GM12872 (cell line): ENCODE data around the gene SLC36A2.

Experiments
- CTCF ChIP-seq: IDR thresholded peaks from 3 replicates; pipeline ENCODE4 v1.5.1; 2011; ENCODE audit warnings: low read depth, mild to moderate bottlenecking, low read length, moderate library complexity; ENCODE audit not compliant: insufficient read depth

Gene SLC36A2

DNA sequence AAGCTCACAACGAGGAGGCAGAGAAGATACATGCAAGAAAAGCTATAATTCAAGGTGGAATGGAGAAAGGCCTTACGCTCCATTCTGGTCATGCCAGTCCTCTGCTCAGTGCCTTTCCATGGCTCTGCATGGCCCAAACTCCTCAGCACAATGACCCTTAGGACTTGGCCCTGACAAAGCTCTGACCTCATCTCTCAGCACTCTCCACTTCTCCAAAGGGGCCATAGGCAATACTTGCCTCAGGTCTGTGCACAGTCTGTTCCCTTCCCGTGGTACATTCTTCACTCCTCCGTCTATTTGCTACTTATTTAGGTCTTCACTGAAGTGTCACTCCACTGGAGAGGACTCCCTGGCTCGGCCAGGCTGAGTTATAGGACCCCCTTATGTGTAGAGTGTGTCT lies 68.5 kb downstream of the SLC36A2 start:
- no peak for TF ChIP-seq CTCF

DNA sequence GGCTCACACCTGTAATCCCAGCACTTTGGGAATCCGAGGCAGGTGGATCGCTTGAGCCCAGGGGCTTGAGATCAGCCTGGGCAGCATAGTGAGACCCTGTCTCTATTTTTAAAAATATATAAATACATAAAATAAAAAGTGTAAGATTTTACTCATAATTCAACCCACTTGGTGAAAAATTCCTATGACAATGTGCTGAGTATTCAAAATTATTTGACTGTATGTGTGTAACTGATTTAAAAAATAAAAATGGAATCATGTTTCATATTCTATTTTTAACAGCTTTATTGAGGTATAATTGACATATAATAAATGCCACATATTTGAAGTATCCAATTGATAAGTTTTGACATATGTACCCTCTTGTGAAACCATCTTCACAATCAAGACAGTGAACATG lies 71.6 kb downstream of the SLC36A2 start:
- TF ChIP-seq CTCF, result no peak

GRCh38 chr5:151274666-151275065 lies 72.7 kb downstream of the SLC36A2 start:
- TF ChIP-seq CTCF, result no peak

GRCh38 chr5:151271336-151271735 lies 76.0 kb downstream of the SLC36A2 start:
- TF ChIP-seq CTCF, result no peak

DNA sequence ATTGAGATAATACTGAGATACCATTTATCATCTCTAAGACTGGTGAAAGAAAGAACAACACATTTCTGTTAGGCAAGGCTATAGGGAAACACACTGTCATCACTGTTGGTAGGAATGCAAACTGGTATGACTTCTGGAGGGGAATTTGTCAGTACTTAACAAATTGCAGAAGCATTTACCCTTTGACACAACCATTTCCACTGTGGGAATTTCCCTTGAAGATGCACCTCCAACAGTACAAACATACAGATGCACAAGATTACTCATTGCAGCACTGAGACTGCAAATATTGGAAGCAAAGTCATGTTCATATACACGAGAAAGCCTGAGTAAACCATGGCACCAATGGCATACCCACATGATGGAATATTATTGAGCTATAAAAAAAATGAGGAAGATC lies 76.8 kb downstream of the SLC36A2 start:
- no peak for TF ChIP-seq CTCF

DNA sequence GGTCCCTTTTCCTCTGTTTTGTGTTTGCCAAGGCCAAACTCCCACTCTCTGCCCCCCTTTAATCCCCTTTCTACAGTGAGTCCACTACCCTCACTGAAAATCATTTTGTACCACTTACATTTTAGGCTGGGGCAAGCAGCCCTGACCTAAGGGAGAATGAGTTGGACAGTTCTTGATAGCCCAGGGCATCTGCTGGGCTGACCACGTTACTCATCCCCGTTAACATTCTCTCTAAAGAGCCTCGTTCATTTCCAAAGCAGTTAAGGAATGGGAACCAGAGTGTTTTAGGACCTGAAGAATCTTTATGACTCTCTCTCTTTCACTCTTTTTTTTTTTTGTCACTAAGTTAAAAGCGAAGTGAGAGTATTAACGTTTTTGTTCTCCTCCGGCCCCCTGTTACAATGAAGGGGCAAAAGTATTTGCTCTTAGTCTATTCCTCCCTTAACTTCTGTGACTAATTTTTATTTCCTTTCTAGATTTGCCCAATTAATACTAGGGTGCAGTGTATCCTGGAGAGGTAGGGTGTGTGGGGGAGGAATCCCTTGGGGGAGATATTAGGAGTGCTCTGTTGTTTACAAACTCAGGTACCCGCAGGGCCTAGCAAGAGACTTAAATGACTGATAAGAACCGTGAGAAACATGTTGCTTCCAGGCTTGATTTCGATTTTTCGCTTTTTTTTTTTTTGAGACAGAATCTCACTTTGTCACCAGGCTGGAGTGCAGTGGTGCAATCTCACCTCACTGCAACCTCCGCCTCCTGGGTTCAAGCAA lies 79.7 kb downstream of the SLC36A2 start:
- TF ChIP-seq CTCF, result no peak
